Measurements from ENCODE around the gene PDZD8.

The PDZD8 gene

DNA sequence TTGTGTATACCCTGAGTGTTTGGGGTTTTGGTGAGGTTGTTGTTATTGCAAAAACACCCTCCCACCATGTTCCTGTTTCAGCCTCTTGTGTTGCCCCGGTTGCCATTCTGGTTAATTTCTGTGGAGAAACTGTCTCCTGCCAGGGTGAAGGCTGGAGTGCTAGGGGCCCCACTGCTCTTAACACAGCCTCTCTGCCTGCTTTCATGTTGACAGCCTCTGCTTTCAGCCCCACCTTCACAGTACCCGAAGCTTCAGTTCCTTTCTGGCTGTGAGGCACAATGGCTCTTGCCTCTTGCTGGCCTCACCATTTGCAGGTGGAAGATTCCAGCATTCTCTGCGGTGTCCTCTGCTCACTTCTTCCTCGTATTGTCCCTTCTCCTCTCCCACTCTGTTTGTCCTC is 115.2 kb downstream of the PDZD8 start:
- DNase-seq (ENCODE audit: extremely low read depth in 1 of 2, low read depth in 1 of 2), result peak in 1 of 2 donors; percentile 2

DNA sequence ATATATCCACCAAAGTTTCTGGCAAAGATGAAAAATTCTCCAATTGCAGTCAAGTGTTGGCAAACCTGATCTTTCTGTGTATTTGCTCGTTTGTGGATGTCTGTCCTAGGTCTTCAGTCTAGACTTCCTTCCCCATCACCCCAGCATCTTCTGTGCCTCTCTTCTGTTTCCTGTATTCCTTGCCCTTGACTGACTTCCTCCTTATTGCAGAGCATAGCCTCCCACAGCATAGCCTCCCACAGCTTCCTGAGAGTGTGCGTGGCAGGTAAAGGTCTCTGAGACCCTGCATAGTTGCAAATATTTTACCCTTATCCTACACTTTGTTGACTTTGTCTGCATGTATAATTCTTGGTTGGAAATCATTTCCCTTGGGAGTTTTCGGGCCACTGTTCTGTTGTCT is 116.0 kb downstream of the PDZD8 start:
- DNase-seq (ENCODE audit: extremely low read depth in 1 of 2, low read depth in 1 of 2), result no peak

DNA sequence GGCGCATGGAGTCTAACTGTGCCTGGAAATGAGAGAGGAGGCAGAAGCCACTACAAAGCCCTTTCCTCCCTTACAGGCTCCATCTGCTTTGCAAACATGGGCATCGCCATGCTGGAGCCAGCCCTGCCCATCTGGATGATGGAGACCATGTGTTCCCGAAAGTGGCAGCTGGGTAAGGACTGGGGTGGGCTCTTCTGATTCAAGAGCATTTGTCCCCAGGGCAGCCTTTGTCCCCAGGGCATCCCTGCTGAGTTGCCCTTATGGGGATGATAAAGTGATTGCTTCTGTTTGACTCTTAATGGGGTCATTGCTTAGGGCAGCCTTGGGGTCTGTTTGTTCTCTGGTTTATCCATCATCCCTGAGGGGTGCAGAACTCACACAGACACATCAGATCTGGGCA is 117.5 kb downstream of the PDZD8 start:
- no peak for DNase-seq (ENCODE audit: extremely low read depth in 1 of 2, low read depth in 1 of 2)

DNA sequence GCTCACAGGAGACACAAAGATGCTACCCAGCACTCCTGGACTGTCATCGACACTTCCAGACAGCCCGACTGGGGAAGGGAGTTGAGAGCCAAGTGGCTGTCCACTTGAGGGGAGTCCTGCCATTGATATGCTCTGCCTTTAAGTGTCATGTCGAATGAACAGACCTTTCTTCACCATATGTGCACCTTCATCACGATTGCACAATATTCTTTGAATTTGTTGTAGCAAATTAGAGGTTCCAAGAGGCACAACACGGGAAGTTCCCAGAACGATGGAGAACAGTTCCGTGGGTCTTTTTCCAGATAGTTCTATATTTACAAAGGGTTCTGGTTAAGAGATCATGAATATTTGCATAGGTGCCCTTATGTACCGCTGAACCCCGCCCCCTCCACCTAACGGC is 118.3 kb downstream of the PDZD8 start:
- no peak for DNase-seq (ENCODE audit: extremely low read depth in 1 of 2, low read depth in 1 of 2)

GRCh38 chr10:117255835-117256460 is 119.3 kb downstream of the PDZD8 start:
- DNase-seq (ENCODE audit: extremely low read depth in 1 of 2, low read depth in 1 of 2), result no peak

GRCh38 chr10:117254774-117255735 is 120.2 kb downstream of the PDZD8 start:
- DNase-seq (ENCODE audit: extremely low read depth in 1 of 2, low read depth in 1 of 2), result no peak

DNA sequence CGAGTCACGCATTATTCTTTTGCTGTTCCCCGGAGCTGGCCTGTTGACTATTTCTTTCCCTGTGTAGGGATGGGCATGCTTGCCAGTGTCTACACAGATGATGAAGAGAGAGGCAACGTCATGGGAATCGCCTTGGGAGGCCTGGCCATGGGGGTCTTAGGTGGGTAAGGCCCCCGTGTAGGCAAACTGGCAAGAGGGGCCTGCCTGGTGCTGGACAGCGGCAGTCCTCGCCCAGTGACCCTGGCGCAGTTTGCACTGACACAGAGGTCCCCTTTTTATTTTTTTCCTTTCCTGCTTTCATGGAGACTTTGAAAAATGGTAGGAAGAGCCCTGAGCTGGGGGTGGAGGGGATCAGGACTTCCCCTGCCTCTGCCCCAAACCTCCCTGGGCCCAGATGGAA is 120.9 kb downstream of the PDZD8 start:
- DNase-seq (ENCODE audit: extremely low read depth in 1 of 2, low read depth in 1 of 2), result no peak

- no peak for DNase-seq (ENCODE audit: extremely low read depth in 1 of 2, low read depth in 1 of 2)
Observed at GRCh38 chr10:117253908-117254307, 121.3 kb downstream of the PDZD8 start.

DNA sequence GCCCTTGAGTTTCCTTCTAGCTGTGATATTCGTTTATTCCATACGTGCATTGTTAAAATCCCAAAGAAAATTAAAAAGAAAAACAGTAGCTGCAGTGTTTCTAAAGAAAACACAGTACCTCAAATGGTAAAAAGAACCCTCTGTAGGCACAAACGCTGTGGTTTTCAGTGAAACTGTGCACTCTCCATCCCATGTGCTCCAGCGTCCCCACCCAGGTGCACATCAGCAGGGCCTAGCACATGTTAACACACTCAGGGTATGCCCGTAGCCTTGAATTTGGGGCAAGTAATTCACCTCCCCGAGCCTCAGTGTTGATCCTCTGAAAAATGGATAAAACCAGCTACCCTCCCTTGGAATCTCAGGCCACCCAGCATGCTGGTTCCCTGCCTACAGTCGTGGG is 124.8 kb downstream of the PDZD8 start:
- DNase-seq (ENCODE audit: extremely low read depth in 1 of 2, low read depth in 1 of 2), result no peak

DNA sequence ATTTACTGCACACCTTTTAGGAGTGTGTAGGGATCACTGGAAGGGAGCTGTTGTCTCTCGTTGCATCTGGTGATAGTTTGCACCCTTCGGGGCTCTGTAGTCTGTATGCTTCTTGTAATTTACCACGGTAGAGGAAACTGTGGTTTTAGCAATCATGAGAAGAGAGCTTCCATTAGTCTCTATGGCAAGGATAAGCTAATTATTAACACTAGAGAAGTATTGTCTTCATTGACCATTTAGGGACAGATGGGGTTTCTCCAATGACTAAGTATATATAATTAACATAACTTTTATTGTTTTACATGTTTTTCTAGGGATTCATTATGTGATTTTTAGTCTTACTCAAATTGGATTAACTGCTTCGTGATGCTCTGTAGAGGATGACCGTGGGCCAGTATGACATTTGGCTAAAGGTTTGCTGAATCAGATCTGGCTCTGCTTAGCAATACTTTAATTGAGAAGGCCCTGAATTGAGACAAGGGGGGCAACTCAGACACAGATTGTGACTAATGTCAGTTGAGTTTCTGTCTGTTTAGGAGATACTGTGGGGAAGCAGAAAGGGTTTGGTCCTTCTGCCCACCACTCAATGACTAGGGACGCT is 125.6 kb downstream of the PDZD8 start:
- DNase-seq (ENCODE audit: extremely low read depth in 1 of 2, low read depth in 1 of 2), result no peak

DNA sequence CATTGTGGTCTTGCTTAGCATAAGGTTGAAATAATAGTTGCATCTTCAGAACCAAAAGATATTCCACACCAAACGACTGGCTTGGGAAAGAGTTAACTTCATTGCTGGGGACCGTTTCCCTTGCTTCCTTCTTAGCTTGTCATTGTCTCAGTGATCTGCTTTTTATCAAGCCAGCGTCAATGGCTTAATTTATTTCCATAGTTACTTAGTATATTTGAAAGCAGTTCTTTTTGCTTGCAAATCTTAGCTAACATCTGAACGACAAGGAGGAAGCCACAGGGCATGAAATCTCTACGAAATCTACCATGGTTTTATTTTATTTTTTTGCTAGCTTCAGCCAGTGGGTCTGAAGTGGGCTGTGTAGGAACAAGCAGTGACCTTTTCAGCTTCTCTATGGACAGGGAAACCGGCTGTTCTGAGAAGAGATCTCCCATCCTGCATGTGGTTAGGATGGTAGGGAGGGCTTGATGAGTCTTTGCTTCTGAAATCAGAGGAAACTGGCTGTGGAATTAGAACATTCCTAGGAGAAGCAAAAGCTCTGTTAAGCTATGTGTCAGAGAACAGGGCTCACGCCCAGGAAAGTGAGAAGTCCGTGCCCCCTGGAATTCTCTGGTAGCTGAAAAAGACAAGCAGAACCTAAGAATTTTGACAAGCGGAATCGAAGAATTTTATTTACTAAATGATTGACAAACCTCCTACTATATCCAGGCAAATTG is 126.3 kb downstream of the PDZD8 start:
- no peak for DNase-seq (ENCODE audit: extremely low read depth in 1 of 2, low read depth in 1 of 2)

- DNase-seq (ENCODE audit: extremely low read depth in 1 of 2, low read depth in 1 of 2), result no peak
Observed at GRCh38 chr10:117246997-117247671, 128.1 kb downstream of the PDZD8 start.

DNA sequence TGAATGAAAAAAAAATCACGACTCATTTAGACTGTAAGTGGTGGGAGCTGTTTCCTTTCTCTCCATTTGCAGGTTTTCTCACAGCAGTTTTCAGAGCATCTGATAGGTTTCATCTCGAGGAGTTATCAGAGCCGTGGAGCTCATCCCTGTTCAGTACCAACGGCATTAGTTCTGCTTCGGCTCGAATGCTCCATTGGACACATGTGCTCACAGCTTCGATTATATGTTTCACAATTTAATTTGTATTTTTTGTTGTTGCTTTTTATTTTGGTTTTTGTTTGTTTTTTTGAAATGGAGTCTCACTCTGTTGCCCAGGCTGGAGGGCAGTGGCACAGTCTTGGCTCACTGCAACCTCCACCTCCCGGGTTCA is 132.8 kb downstream of the PDZD8 start:
- no peak for DNase-seq (ENCODE audit: extremely low read depth in 1 of 2, low read depth in 1 of 2)

DNA sequence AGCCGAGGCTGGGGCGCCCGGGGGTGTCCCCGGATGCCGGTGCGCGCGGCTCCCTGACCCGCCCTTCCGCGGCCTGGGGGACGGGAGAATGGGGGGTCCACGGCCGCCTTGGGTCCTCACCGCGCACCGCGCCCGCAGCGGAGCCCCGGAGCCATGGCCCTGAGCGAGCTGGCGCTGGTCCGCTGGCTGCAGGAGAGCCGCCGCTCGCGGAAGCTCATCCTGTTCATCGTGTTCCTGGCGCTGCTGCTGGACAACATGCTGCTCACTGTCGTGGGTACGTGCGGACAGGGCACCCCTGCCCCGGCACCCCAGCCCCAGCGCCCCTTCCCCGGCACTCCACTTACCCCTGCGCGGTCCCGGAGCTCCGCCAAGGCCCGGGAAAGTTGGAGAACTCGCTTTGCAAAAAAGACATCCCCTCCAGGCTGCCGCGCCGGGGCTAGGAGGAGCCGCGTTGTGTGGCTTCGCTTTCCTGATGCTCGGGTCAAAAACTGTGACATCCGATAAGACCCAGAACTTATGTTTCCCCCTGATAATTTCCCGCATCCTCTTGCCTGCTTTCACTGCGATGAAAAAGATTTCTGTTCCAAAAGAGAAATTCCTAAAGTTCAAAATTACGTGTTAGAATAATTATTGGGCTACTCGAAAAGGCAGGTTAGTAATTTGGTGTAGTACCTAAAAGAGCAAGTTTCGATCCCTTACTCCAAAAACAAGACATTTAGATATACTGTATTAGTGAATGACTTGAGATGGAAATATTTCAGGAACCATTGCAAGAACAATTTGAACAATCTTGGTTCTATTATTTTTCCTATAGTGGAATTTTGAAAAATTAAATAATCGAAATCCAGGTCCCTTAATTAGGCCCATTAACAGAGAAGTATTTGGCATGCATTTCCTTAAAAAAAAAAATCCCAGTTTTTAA is 133.4 kb downstream of the PDZD8 start:
- DNase-seq (ENCODE audit: extremely low read depth in 1 of 2, low read depth in 1 of 2), result no peak

DNA sequence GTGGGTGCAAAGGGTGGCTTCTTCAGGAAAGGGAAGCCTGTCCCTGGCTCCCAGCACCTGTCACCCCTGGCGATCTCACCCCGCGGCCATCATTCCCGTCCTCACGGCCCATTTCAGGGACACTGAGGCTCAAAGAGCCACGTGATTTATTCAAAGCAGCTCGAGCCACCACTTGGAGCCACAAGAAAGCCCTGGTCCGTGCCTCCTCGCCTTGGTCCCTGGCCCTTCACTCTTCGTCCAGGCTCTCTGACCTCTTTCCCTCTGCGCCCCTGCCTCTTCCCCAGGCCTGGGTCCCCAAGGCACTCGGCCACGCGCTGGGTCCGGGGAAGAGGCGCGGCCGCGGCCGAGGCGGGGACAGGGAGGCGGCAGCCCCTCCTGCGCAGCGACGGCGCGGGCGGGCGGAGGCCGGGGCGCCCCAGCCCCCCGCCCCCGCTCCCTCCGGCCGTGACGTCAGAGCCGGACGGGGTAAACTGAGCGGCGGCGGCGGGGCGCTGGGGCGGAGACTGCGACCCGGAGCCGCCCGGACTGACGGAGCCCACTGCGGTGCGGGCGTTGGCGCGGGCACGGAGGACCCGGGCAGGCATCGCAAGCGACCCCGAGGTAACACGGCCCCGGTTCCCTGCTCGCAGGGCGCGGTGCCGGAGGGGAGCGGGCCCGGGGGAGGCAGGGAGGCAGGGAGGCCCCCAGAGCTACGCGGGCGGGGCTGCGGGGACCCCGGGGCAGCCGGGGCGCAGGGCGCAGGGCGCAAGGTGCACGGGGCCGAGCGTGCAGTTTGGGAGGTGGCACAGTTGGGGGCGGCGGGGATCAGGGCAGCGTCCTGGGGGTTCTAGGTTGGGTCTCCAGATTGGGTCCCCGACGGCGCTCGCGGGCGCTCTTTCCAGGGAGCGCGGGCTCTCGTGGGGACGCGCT is 134.4 kb downstream of the PDZD8 start, which contains the start of gene SLC18A2:
TSS of gene SLC18A2 (plus strand) at position 494 of the 909 bp plus-strand sequence. CDS start 580 bp downstream, outside the sequence.
- no peak for DNase-seq (ENCODE audit: extremely low read depth in 1 of 2, low read depth in 1 of 2)

DNA sequence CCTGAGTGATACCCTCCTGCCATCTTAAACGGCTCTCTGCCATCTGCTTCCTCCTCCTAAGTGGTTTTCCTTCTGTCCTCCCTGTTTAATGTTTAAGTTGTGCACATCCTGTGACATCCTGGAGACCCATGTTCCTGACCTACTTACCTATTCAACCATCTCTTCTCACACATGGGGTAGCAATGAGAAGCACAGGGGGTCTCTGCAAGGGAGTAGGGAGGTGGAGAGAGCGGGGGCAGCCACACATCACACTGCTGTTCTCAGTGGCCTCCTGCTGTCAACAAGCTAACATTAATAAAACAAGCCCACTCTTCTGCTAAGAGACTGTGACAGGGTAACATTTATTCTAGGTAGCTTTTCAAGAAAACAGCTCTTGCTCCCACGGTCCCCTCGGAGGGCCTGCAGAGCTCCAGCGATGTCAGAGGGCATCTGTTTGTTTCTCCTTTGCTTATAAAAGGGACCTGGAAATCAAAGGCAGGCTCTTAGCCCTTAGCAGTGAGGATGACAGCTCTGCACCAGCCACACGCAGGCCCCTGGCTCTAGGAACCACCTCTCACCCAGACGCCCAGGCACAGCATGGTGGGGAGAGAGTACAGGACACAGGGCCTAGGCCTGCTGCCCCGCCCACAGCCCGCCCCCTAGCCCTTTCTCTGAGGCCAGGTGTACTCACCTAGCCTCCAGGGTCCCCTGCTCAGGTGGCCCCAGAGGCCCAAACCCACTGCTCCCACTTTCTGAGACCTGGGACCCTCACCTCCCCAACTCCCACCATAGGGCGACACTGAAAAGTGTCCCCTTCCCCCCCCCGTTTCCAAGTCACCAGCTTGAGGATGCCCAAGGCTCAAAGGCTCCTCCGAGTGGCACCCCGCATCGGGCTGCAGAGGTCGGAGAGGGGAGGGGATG is 135.3 kb downstream of the PDZD8 start:
- DNase-seq (ENCODE audit: extremely low read depth in 1 of 2, low read depth in 1 of 2), result no peak

- DNase-seq (ENCODE audit: extremely low read depth in 1 of 2, low read depth in 1 of 2), result no peak
Observed at GRCh38 chr10:117239051-117239450, 136.2 kb downstream of the PDZD8 start.
